ENCODE measurements around the gene PLVAP.

Gene PLVAP

DNA sequence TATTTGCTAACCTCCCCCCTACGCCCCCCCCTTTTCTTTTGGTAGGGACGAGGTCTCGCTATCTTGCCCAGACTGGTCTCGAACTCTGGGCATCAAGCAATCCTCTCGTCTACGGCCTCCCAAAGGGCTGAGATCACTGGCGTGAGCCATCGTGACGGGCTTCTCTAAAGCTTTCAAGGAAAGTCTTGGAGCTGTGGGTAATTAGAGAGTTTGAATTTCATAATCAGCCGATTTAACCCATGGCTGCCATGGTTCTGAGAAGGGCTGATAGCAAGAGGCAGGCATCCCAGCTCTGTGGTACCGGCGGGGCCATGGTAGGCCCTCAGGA, 73.2 kb downstream of the PLVAP start:
- H3F3A ChIP-seq (ENCODE audit: insufficient read depth), result peaks cover 25% of the 10 kb centered on the region
- H3K9me2 ChIP-seq (replicated peaks; ENCODE audit: insufficient read depth, low read length), result no peaks in the 10 kb centered on the region
- H2AFZ ChIP-seq (ENCODE audit: low read depth, low read length, severe bottlenecking), result no peak overlapping the region
- H3K36me3 ChIP-seq (ENCODE audit: low read length), result no peaks in the 10 kb centered on the region
- TF ChIP-seq, protein P1, sequence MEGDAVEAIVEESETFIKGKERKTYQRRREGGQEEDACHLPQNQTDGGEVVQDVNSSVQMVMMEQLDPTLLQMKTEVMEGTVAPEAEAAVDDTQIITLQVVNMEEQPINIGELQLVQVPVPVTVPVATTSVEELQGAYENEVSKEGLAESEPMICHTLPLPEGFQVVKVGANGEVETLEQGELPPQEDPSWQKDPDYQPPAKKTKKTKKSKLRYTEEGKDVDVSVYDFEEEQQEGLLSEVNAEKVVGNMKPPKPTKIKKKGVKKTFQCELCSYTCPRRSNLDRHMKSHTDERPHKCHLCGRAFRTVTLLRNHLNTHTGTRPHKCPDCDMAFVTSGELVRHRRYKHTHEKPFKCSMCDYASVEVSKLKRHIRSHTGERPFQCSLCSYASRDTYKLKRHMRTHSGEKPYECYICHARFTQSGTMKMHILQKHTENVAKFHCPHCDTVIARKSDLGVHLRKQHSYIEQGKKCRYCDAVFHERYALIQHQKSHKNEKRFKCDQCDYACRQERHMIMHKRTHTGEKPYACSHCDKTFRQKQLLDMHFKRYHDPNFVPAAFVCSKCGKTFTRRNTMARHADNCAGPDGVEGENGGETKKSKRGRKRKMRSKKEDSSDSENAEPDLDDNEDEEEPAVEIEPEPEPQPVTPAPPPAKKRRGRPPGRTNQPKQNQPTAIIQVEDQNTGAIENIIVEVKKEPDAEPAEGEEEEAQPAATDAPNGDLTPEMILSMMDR (IDR thresholded peaks at IDR 0.05; ENCODE audit: insufficient read depth, low read length, poor library complexity, severe bottlenecking), result no peak
- no peak for TF ChIP-seq EZH2phosphoT487 (conservative IDR thresholded peaks at IDR 0.05; ENCODE audit: low read length)
- H4K20me1 ChIP-seq (ENCODE audit: low read depth, low read length), result no peaks in the 10 kb centered on the region
- peak overlapping the region; percentile 85 for H3K4me2 ChIP-seq (ENCODE audit: low read depth, low read length, poor library complexity, severe bottlenecking)
- H3K4me3 ChIP-seq (ENCODE audit: insufficient read depth, low read length, poor library complexity, severe bottlenecking), result no peak overlapping the region
- H3K27ac ChIP-seq (ENCODE audit: low read depth, low read length), result no peak overlapping the region
- H3K79me2 ChIP-seq (ENCODE audit: insufficient read depth, low read length), result peaks cover 8% of the 10 kb centered on the region; the same call in 1 of the 2 replicates
- H3K9me3 ChIP-seq (ENCODE audit: insufficient read depth, low read length), result no peaks in the 10 kb centered on the region
- no peaks in the 10 kb centered on the region for H3K27me3 ChIP-seq (ENCODE audit: low read length)
- H3K9ac ChIP-seq (ENCODE audit: low read length), result no peak overlapping the region; the same call in 1 of the 2 replicates

DNA sequence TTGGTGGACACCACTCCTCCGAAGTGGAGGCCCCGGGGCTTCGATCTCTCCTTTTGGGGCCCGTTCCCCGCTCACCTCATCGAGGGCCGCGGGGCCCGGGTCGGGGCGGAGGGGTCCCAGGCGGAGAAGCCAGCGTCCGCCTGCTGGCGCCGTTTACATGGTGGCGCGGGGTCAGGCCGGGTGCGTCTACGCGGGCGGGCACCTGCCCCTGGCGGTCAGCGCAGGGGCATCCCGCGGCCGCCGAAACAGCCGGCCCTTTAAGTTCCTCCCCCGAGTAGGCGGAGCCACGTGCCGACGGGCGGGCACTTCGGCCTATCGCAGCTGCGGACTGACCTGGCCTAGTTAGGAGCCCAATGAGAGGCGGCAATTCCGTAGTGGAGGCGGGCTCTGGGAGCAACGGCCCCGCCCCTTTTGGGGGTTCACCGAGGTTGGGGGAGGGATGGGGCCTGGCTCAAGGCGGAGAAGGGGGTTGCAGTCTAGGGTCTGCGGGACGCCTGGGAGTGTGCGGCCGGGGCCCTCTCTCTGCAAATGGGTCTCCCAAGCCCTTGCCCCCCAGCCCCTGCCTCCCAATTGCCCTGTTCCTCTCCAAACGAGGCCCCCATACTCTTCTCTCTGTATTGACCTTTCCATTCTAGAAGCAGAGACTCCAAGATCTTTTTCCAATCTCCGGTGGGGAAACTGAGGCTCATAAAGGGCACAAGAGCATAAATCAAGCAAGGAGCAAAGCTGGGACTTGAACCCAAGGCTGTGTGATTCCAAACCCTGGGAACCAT, 73.8 kb downstream of the PLVAP start, which contains the start of gene ABHD8:
ABHD8 (minus strand) TSS at position 259 of the 773 bp plus-strand sequence. CDS start 1,809 bp downstream, outside the sequence.
- TF ChIP-seq, protein P1 (IDR thresholded peaks at IDR 0.05; ENCODE audit: insufficient read depth, low read length, poor library complexity, severe bottlenecking), result peak; percentile 17
- no peak for TF ChIP-seq EZH2phosphoT487 (conservative IDR thresholded peaks at IDR 0.05; ENCODE audit: low read length)
- no peaks in the 10 kb centered on the region for H3K9me2 ChIP-seq (replicated peaks; ENCODE audit: insufficient read depth, low read length)
- H3F3A ChIP-seq (ENCODE audit: insufficient read depth), result peaks cover 25% of the 10 kb centered on the region
- H3K27me3 ChIP-seq (ENCODE audit: low read length), result no peaks in the 10 kb centered on the region
- H3K4me3 ChIP-seq (ENCODE audit: insufficient read depth, low read length, poor library complexity, severe bottlenecking), result peak within 1 kb of the TSS; percentile 79
- peak within 1 kb of the TSS; percentile 72 for H2AFZ ChIP-seq (ENCODE audit: low read depth, low read length, severe bottlenecking)
- peaks cover under 1% of the 10 kb centered on the region; the same call in 1 of the 2 replicates for H3K36me3 ChIP-seq (ENCODE audit: low read length)
- H4K20me1 ChIP-seq (ENCODE audit: low read depth, low read length), result no peaks in the 10 kb centered on the region
- peak within 1 kb of the TSS; percentile 85 for H3K4me2 ChIP-seq (ENCODE audit: low read depth, low read length, poor library complexity, severe bottlenecking)
- H3K9me3 ChIP-seq (ENCODE audit: insufficient read depth, low read length), result no peaks in the 10 kb centered on the region
- peak within 1 kb of the TSS; percentile 71 for H3K27ac ChIP-seq (ENCODE audit: low read depth, low read length)
- peaks cover 8% of the 10 kb centered on the region; the same call in 1 of the 2 replicates for H3K79me2 ChIP-seq (ENCODE audit: insufficient read depth, low read length)
- peak within 1 kb of the TSS; percentile 76 for H3K9ac ChIP-seq (ENCODE audit: low read length)

DNA sequence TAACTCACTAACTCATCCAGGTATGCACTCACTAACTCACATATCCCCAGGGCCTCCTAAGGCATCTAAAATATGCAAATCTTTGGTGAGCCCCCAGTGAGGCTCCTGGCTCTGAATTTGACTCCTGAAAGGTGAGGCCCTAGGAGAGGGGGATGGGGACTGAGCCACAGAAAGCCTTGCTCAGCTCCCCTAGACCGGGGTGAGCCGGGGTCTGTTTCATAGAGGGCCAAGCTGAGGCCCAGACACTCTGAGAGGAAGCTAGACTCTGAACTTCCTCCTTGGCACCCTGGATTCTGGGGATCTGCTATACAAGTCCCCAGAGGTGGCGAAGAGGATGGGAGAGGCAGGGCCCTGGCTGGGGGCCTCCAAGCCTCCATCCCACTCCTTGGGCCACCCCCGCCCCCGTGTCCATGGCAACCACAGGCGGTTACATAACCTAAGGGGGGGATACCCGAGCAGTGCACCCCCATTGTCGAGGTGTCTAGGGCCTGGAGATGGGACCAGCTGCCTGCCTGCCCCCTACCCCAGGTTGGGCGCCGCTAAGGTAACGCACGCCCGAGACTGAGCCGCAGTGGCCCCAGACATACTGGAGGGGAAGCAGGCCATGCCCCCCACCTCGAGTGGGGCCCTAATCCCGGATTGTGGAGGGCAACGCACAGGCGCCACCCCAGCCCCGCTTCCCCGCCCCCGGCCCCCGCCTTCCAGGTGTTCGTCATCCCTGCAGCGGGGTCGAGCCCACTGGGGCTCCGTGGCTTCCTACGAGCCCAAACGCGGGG, 74.6 kb downstream of the PLVAP start:
- no peak for TF ChIP-seq EZH2phosphoT487 (conservative IDR thresholded peaks at IDR 0.05; ENCODE audit: low read length)
- TF ChIP-seq, protein P1 (IDR thresholded peaks at IDR 0.05; ENCODE audit: insufficient read depth, low read length, poor library complexity, severe bottlenecking), result no peak
- Histone ChIP-seq H3K36me3 (ENCODE audit: low read length) (peaks cover 4% of the 10 kb centered on the region; the same call in 1 of the 2 replicates), H3K9ac (ENCODE audit: low read length) (peak overlapping the region; percentile 76), H3K79me2 (ENCODE audit: insufficient read depth, low read length) (peaks cover 8% of the 10 kb centered on the region; the same call in 1 of the 2 replicates), H2AFZ (ENCODE audit: low read depth, low read length, severe bottlenecking) (peak overlapping the region; percentile 72), H3K4me2 (ENCODE audit: low read depth, low read length, poor library complexity, severe bottlenecking) (peak overlapping the region; percentile 85), H3F3A (ENCODE audit: insufficient read depth) (peaks cover 25% of the 10 kb centered on the region), H3K9me2 (replicated peaks; ENCODE audit: insufficient read depth, low read length) (no peaks in the 10 kb centered on the region), H3K4me3 (ENCODE audit: insufficient read depth, low read length, poor library complexity, severe bottlenecking) (peak overlapping the region; percentile 79), H4K20me1 (ENCODE audit: low read depth, low read length) (no peaks in the 10 kb centered on the region), H3K9me3 (ENCODE audit: insufficient read depth, low read length) (no peaks in the 10 kb centered on the region), H3K27me3 (ENCODE audit: low read length) (no peaks in the 10 kb centered on the region), H3K27ac (ENCODE audit: low read depth, low read length) (peak overlapping the region; percentile 71)
